Mammary epithelial cell (primary cell): Measurements from ENCODE around the gene ASB1.

ENCODE experiments used
- EZH2 ChIP-seq: IDR thresholded peaks from 2 replicates; pipeline ENCODE4 v1.6.1; 2012; ENCODE audit warnings: low read length, inconsistent platforms, borderline replicate concordance
- TF ChIP-seq, protein P1 (sequence below), 2 donors: IDR thresholded peaks in 1 of 2; conservative IDR thresholded peaks in 1 of 2; 2 replicates each; pipeline ENCODE4 v1.5.1; 2011 to 2012; ENCODE audit warnings: inconsistent platforms in 2 of 2, low read length in 2 of 2, mild to moderate bottlenecking in 2 of 2, control low read depth in 1 of 2, low read depth in 1 of 2; ENCODE audit not compliant: insufficient read depth in 1 of 2; ENCODE audit errors: extremely low read depth in 1 of 2

DNA sequence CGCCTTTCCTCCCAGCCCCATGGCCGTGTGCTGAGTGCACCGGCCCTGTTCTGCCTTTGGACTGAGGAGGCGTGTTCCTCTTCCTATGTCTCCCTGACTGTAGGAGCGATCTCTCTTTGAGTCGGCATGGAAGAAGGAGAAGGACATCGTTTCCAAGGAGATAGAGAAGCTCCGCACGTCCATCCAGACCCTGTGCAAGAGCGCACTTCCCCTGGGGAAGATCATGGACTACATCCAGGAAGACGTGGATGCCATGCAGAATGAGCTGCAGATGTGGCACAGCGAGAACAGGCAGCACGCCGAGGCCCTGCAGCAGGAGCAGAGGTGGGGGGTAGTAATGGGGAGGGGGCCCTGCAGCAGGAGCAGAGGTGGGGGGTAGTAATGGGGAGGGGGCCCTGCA is 29.4 kb upstream of the ASB1 start:
- TF ChIP-seq, protein P1, sequence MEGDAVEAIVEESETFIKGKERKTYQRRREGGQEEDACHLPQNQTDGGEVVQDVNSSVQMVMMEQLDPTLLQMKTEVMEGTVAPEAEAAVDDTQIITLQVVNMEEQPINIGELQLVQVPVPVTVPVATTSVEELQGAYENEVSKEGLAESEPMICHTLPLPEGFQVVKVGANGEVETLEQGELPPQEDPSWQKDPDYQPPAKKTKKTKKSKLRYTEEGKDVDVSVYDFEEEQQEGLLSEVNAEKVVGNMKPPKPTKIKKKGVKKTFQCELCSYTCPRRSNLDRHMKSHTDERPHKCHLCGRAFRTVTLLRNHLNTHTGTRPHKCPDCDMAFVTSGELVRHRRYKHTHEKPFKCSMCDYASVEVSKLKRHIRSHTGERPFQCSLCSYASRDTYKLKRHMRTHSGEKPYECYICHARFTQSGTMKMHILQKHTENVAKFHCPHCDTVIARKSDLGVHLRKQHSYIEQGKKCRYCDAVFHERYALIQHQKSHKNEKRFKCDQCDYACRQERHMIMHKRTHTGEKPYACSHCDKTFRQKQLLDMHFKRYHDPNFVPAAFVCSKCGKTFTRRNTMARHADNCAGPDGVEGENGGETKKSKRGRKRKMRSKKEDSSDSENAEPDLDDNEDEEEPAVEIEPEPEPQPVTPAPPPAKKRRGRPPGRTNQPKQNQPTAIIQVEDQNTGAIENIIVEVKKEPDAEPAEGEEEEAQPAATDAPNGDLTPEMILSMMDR (conservative IDR thresholded peaks at IDR 0.05 in 1 of 2, IDR thresholded peaks at IDR 0.05 in 1 of 2; ENCODE audit: extremely low read depth in 1 of 2, insufficient read depth in 1 of 2, low read depth in 1 of 2, low read length in 2 of 2), result no peak
- no peak for TF ChIP-seq EZH2
